ENCODE data around the gene EFCAB8. TPM values are rescaled to one million over a fixed set of nuclear protein-coding genes. Genes with fewer than 3 reads are reported as not detected.

EFCAB8 gene
- polyA plus RNA-seq, 1 experiment: not detected

GRCh38 chr20:32957459-32957858, 98.7 kb downstream of the EFCAB8 start:
- Histone ChIP-seq H3K27me3 (ENCODE audit: control insufficient read depth, insufficient read depth, low read length) (peaks cover 9% of the 10 kb centered on the region), H3K4me3 (ENCODE audit: low read depth, low read length) (no peak overlapping the region), H3K9me3 (ENCODE audit: control insufficient read depth, insufficient read depth, low read length) (no peaks in the 10 kb centered on the region), H3K27ac (ENCODE audit: low read depth, low read length) (no peak overlapping the region)
- ChIA-PET CTCF (no interaction called here), POLR2A (no interaction called here)
- no peak for TF ChIP-seq CTCF (IDR thresholded peaks at IDR 0.05; ENCODE audit: low read depth, low read length)
- no peak for DNase-seq (ENCODE audit: low read depth, low spot score)

DNA sequence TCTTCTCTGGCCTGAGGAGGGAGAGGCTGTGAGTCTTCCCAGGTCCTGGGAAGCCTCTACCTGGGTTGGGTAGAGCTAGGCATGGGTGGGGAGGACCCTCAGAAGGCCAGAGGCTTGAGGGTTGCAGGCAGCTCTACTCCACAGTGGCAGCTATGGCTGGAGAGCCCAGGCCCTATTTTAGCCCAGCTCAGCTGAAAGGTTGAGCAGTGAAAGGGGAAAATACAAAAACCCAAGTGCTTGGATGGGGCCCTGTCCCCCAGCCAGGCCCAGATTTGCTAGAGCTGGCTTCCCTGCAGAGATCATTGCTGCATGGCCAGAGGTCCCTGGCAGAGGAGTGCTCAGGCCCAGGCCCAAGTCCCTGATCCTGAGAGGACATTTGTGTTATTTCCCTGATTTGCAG, 99.9 kb downstream of the EFCAB8 start:
- no peak for TF ChIP-seq CTCF (IDR thresholded peaks at IDR 0.05; ENCODE audit: low read depth, low read length)
- no peak overlapping the region for H3K27ac ChIP-seq (ENCODE audit: low read depth, low read length)
- ChIA-PET POLR2A (no interaction called here), CTCF (no interaction called here)
- H3K9me3 ChIP-seq (ENCODE audit: control insufficient read depth, insufficient read depth, low read length): no peaks in the 10 kb centered on the region
- H3K4me3 ChIP-seq (ENCODE audit: low read depth, low read length): no peak overlapping the region
- H3K27me3 ChIP-seq (ENCODE audit: control insufficient read depth, insufficient read depth, low read length): peaks cover 6% of the 10 kb centered on the region
- DNase-seq (ENCODE audit: low read depth, low spot score): no peak

- DNase-seq (ENCODE audit: low read depth, low spot score): no peak
- POLR2A ChIA-PET: no interaction called here
- CTCF ChIA-PET: no interaction called here
- H3K9me3 ChIP-seq (ENCODE audit: control insufficient read depth, insufficient read depth, low read length): no peaks in the 10 kb centered on the region
- no peak overlapping the region for H3K4me3 ChIP-seq (ENCODE audit: low read depth, low read length)
- no peak for TF ChIP-seq CTCF (IDR thresholded peaks at IDR 0.05; ENCODE audit: low read depth, low read length)
- H3K27me3 ChIP-seq (ENCODE audit: control insufficient read depth, insufficient read depth, low read length): peaks cover 11% of the 10 kb centered on the region
- no peak overlapping the region for H3K27ac ChIP-seq (ENCODE audit: low read depth, low read length)
These were observed 100.9 kb downstream of the EFCAB8 start for GRCh38 chr20:32959351-32960221.

DNA sequence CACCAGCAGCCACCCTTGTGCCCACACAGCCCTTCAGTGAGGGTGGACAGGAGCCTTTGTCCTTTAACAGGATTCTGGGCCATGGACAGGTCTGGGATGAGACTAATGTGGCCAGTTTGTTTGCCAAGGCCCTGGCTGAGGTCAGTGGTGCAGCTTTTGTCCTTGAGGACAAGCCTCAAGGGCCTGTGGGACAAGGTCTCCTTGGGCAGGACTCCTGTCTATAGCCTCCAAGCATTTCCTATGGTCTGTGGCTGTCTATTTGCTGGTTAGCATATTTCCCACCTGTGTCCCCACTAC, 101.4 kb downstream of the EFCAB8 start:
- CTCF ChIA-PET: no interaction called here
- Histone ChIP-seq H3K9me3 (ENCODE audit: control insufficient read depth, insufficient read depth, low read length) (no peaks in the 10 kb centered on the region), H3K27ac (ENCODE audit: low read depth, low read length) (no peak overlapping the region), H3K27me3 (ENCODE audit: control insufficient read depth, insufficient read depth, low read length) (peaks cover 12% of the 10 kb centered on the region), H3K4me3 (ENCODE audit: low read depth, low read length) (no peak overlapping the region)
- TF ChIP-seq CTCF (IDR thresholded peaks at IDR 0.05; ENCODE audit: low read depth, low read length): no peak
- no peak for DNase-seq (ENCODE audit: low read depth, low spot score)
- POLR2A ChIA-PET: no interaction called here

GRCh38 chr20:32960849-32961731, 102.4 kb downstream of the EFCAB8 start:
- POLR2A ChIA-PET: no interaction called here
- no peak for DNase-seq (ENCODE audit: low read depth, low spot score)
- CTCF ChIA-PET: no interaction called here
- Histone ChIP-seq H3K9me3 (ENCODE audit: control insufficient read depth, insufficient read depth, low read length) (no peaks in the 10 kb centered on the region), H3K27me3 (ENCODE audit: control insufficient read depth, insufficient read depth, low read length) (peaks cover 16% of the 10 kb centered on the region), H3K27ac (ENCODE audit: low read depth, low read length) (no peak overlapping the region), H3K4me3 (ENCODE audit: low read depth, low read length) (no peak overlapping the region)
- TF ChIP-seq CTCF (IDR thresholded peaks at IDR 0.05; ENCODE audit: low read depth, low read length): no peak

Measured in AG04450 (cell line).